ENCODE results near the gene TBX10.

- TF ChIP-seq POLR2A (IDR thresholded peaks at IDR 0.05; ENCODE audit: low read depth, low read length) = peak; percentile 46
- TF ChIP-seq, protein P1, sequence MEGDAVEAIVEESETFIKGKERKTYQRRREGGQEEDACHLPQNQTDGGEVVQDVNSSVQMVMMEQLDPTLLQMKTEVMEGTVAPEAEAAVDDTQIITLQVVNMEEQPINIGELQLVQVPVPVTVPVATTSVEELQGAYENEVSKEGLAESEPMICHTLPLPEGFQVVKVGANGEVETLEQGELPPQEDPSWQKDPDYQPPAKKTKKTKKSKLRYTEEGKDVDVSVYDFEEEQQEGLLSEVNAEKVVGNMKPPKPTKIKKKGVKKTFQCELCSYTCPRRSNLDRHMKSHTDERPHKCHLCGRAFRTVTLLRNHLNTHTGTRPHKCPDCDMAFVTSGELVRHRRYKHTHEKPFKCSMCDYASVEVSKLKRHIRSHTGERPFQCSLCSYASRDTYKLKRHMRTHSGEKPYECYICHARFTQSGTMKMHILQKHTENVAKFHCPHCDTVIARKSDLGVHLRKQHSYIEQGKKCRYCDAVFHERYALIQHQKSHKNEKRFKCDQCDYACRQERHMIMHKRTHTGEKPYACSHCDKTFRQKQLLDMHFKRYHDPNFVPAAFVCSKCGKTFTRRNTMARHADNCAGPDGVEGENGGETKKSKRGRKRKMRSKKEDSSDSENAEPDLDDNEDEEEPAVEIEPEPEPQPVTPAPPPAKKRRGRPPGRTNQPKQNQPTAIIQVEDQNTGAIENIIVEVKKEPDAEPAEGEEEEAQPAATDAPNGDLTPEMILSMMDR (IDR thresholded peaks at IDR 0.05; ENCODE audit: extremely low read depth in 1 of 2, insufficient read depth in 1 of 2, low read depth in 1 of 2, low read length in 2 of 2) = no peak
- no peak for TF ChIP-seq POLR2AphosphoS5 (IDR thresholded peaks at IDR 0.05; ENCODE audit: insufficient read depth, low read depth, low read length)
- no peak for TF ChIP-seq JUN (IDR thresholded peaks at IDR 0.05; ENCODE audit: borderline replicate concordance, insufficient read depth, insufficient read length, low read depth)
- no peak for TF ChIP-seq EZH2 (IDR thresholded peaks at IDR 0.05; ENCODE audit: borderline replicate concordance, low read depth, low read length, severe bottlenecking)
Observed at GRCh38 chr11:67586568-67587250, 52.9 kb downstream of the TBX10 start.
